ENCODE measurements around the gene MYBPH. TPM values are rescaled to one million over a fixed set of nuclear protein-coding genes. Genes with fewer than 3 reads are reported as not detected.

MYBPH gene
- total and polyA plus RNA-seq, 10 of the 15 experiments (the other 5 are each of a cell fraction or from before 2014, with no cell fraction given), result 0.06 to 0.10 TPM; not detected in 8

DNA sequence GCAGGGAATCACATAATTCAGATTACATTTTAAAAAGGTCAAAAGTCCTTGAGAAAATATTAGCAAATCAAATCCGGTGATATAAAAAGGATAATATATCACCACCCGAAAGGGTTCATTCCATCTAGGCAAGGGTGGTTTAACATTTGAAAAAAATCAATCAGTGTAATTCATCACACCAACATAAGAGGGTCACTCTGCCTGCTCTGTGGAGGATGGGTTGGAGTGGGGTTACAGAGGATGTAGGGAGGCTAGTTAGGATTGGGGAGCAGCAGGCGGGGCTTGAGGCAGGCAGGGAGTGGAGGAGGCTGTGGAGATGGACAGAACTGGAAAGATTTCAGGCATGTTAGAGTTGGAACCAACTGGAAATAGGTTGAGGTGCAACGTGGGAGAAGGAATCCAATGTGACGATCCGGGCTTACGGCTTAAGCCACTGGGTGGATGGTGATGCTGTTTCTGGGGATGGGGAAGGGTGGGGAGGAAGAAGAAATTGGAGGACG lies 35.6 kb downstream of the MYBPH start (continued):
- TF ChIP-seq, protein P1, sequence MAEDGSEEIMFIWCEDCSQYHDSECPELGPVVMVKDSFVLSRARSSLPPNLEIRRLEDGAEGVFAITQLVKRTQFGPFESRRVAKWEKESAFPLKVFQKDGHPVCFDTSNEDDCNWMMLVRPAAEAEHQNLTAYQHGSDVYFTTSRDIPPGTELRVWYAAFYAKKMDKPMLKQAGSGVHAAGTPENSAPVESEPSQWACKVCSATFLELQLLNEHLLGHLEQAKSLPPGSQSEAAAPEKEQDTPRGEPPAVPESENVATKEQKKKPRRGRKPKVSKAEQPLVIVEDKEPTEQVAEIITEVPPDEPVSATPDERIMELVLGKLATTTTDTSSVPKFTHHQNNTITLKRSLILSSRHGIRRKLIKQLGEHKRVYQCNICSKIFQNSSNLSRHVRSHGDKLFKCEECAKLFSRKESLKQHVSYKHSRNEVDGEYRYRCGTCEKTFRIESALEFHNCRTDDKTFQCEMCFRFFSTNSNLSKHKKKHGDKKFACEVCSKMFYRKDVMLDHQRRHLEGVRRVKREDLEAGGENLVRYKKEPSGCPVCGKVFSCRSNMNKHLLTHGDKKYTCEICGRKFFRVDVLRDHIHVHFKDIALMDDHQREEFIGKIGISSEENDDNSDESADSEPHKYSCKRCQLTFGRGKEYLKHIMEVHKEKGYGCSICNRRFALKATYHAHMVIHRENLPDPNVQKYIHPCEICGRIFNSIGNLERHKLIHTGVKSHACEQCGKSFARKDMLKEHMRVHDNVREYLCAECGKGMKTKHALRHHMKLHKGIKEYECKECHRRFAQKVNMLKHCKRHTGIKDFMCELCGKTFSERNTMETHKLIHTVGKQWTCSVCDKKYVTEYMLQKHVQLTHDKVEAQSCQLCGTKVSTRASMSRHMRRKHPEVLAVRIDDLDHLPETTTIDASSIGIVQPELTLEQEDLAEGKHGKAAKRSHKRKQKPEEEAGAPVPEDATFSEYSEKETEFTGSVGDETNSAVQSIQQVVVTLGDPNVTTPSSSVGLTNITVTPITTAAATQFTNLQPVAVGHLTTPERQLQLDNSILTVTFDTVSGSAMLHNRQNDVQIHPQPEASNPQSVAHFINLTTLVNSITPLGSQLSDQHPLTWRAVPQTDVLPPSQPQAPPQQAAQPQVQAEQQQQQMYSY (CRISPR knock-in tag; IDR thresholded peaks at IDR 0.05), result no peak
- TF ChIP-seq RBBP5 (conservative IDR thresholded peaks at IDR 0.05), result no peak

DNA sequence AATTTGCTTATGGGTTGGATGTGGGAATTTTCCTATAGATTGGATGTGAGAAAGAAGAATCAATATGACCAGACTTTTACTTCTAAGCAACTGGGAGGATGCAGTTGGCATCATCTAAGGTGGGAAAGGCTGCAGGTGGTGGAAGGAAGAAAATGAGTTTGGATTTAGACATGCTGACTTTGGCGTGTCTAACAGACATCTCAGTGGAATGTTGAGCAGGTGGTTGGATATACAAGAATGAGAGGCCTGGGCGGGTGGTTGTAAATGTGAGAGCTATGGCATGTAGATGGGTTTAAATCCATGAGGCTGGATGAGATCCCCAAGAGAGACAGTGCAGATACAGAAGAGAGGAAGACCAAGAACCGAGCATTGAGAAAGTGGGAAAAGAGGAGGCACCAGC lies 37.6 kb downstream of the MYBPH start:
- Histone ChIP-seq H3K4me3 (no peak overlapping the region), H3K79me2 (ENCODE audit: control insufficient read depth, insufficient read depth, low read length) (no peaks in the 10 kb centered on the region), H3K9ac (ENCODE audit: control insufficient read depth, insufficient read depth, low read length) (no peak overlapping the region), H3K4me2 (ENCODE audit: control insufficient read depth, insufficient read depth) (no peak overlapping the region), H3K27ac (ENCODE audit: control insufficient read depth, insufficient read depth) (no peak overlapping the region), H3K36me3 (ENCODE audit: control insufficient read depth in 2 of 2, insufficient read depth in 2 of 2, low read length in 1 of 2) (no peaks in the 10 kb centered on the region), H3K27me3 (replicated peaks in 1 of 2; ENCODE audit: control insufficient read depth in 2 of 2, insufficient read depth in 2 of 2, low read length in 1 of 2) (peaks cover 7 to 9% of the 10 kb centered on the region in 2 experiments; a peak in 3 of 4 replicates), H2AFZ (ENCODE audit: control insufficient read depth, low read depth, low read length) (no peak overlapping the region), H3K9me3 (replicated peaks; ENCODE audit: control insufficient read depth, insufficient read depth, low read length) (no peaks in the 10 kb centered on the region), H4K20me1 (ENCODE audit: control insufficient read depth, insufficient read depth) (no peaks in the 10 kb centered on the region), H3K4me1 (ENCODE audit: control insufficient read depth, insufficient read depth, low read length) (no peaks in the 10 kb centered on the region)
- intact Hi-C loops (cut with micrococcal nuclease; ENCODE audit: unreplicated experiment) (no loop called here), in situ Hi-C loops (cut with MboI) (no loop called here)
- RAD21 ChIA-PET (ENCODE audit: unreplicated experiment), result no interaction called here
- FAIRE-seq (no peak), ATAC-seq (no peak), DNase-seq (ENCODE audit: low read depth, low spot score) (no peak)
- 30% methylated on average over 3 of the region's 3 CpGs for WGBS (ENCODE audit: insufficient coverage, insufficient replicate concordance, low lambda C conversion rate, missing lambda C conversion rate)
- SMC1A ChIA-PET (ENCODE audit: uncharacterized antibody, unreplicated experiment), result no interaction called here
- CTCF ChIA-PET, result no interaction called here
- POLR2A ChIA-PET, result no interaction called here
- BruUV-seq (replicated peaks), result no TSS peak
- no peak for TF ChIP-seq POLR2AphosphoS5 (IDR thresholded peaks at IDR 0.05; ENCODE audit: low read length)
- TF ChIP-seq JUND (IDR thresholded peaks at IDR 0.05; ENCODE audit: low read depth, low read length), result no peak
- TF ChIP-seq SIN3A (IDR thresholded peaks at IDR 0.05; ENCODE audit: low read depth, low read length), result no peak
- no peak for TF ChIP-seq NRF1 (conservative IDR thresholded peaks at IDR 0.05; ENCODE audit: low read depth, low read length)
- no peak for TF ChIP-seq NFXL1 (IDR thresholded peaks at IDR 0.05; ENCODE audit: borderline replicate concordance)
- no peak for TF ChIP-seq MEF2B (IDR thresholded peaks at IDR 0.05; ENCODE audit: partially characterized antibody, poor library complexity, severe bottlenecking)
- no peak for TF ChIP-seq HCFC1 (IDR thresholded peaks at IDR 0.05; ENCODE audit: low read length)
- TF ChIP-seq SMAD5 (IDR thresholded peaks at IDR 0.05; ENCODE audit: low read depth), result no peak
- TF ChIP-seq ETV6 (conservative IDR thresholded peaks at IDR 0.05 in 1 of 2, IDR thresholded peaks at IDR 0.05 in 1 of 2; ENCODE audit: borderline replicate concordance in 1 of 2, low read depth in 1 of 2), result no peak
- TF ChIP-seq, protein P2, sequence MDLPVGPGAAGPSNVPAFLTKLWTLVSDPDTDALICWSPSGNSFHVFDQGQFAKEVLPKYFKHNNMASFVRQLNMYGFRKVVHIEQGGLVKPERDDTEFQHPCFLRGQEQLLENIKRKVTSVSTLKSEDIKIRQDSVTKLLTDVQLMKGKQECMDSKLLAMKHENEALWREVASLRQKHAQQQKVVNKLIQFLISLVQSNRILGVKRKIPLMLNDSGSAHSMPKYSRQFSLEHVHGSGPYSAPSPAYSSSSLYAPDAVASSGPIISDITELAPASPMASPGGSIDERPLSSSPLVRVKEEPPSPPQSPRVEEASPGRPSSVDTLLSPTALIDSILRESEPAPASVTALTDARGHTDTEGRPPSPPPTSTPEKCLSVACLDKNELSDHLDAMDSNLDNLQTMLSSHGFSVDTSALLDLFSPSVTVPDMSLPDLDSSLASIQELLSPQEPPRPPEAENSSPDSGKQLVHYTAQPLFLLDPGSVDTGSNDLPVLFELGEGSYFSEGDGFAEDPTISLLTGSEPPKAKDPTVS (IDR thresholded peaks at IDR 0.05; ENCODE audit: low read depth, low read length), result no peak
- TF ChIP-seq BHLHE40 (IDR thresholded peaks at IDR 0.05; ENCODE audit: borderline replicate concordance in 1 of 2, low read depth in 2 of 2, low read length in 1 of 2), result no peak
- no peak for TF ChIP-seq GABPA (IDR thresholded peaks at IDR 0.05; ENCODE audit: low read depth)
- TF ChIP-seq IKZF2 (IDR thresholded peaks at IDR 0.05), result no peak
- TF ChIP-seq EED (IDR thresholded peaks at IDR 0.05; ENCODE audit: low read depth), result no peak
- TF ChIP-seq, protein P3, sequence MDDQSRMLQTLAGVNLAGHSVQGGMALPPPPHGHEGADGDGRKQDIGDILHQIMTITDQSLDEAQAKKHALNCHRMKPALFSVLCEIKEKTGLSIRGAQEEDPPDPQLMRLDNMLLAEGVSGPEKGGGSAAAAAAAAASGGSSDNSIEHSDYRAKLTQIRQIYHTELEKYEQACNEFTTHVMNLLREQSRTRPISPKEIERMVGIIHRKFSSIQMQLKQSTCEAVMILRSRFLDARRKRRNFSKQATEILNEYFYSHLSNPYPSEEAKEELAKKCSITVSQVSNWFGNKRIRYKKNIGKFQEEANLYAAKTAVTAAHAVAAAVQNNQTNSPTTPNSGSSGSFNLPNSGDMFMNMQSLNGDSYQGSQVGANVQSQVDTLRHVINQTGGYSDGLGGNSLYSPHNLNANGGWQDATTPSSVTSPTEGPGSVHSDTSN (IDR thresholded peaks at IDR 0.05; ENCODE audit: insufficient replicate concordance, low read depth, low read length), result no peak
